Left lung (tissue), 10 donors: Measurements from ENCODE around the gene SRPRB. TPM values are rescaled to one million over a fixed set of nuclear protein-coding genes. Genes with fewer than 3 reads are reported as not detected.

Experiments
- ATAC-seq: fragments of 200-7000 bp; cut with Tn5 transposase; one replicate; pipeline ENCODE4 v1.9.1; 2020; ENCODE audit warnings: moderate library complexity
- DNase-seq, 4 donors: peaks; one replicate each; pipeline ENCODE4 v3.0.0-alpha.2; 2013 to 2020
- H3K27ac ChIP-seq, 2 donors: fragments of 200-600 bp; sonication (generic) in 1 of 2; one replicate each; pipeline versions ENCODE4 v1.5.0 to v1.8.0; 2020 to 2021
- H3K27me3 ChIP-seq, 2 donors: fragments of 200-600 bp; sonication (generic) in 1 of 2; one replicate each; pipeline versions ENCODE4 v1.5.0 to v1.8.0; 2020 to 2021
- H3K36me3 ChIP-seq, 2 donors: fragments of 200-600 bp; sonication (generic) in 1 of 2; one replicate each; pipeline versions ENCODE4 v1.5.0 to v1.8.0; 2020 to 2021
- H3K4me1 ChIP-seq, 2 donors: fragments of 200-600 bp; one replicate each; pipeline ENCODE4 v1.8.0; 2021
- H3K4me3 ChIP-seq, 2 donors: fragments of 200-600 bp; sonication (generic) in 1 of 2; one replicate each; pipeline versions ENCODE4 v1.5.0 to v1.8.0; 2020 to 2021; ENCODE audit warnings: mild to moderate bottlenecking in 1 of 2
- H3K9me3 ChIP-seq, 2 donors: fragments of 200-600 bp; sonication (generic) in 1 of 2; one replicate each; pipeline versions ENCODE4 v1.5.0 to v1.8.0; 2020 to 2021
- intact Hi-C, 2 donors: fragments of 100-400 bp; cut with DNase I; formaldehyde crosslinking; loops; one replicate each; pipeline versions ENCODE4 v1.11.2 to v1.14.2; 2022
- polyA plus RNA-seq, 6 donors: library from polyadenylated mRNA; unstranded; fragments of 120-200 nt; gene quantifications; one replicate each; pipeline ENCODE4 v1.2.1, GENCODE V29; 2013; ENCODE audit not compliant: insufficient read length in 6 of 6
- total RNA-seq, 2 donors: library from RNA; stranded (reverse); fragmentation: NEBNext Ultra II Directional; extraction: Animal tissue kit (Norgen Biotek cat#: 25700); gene quantifications; one replicate each; pipeline ENCODE4 v1.2.1, GENCODE V29; 2021
- TF ChIP-seq, protein P1 (sequence below), 2 donors: fragments of 200-600 bp; sonication (generic) in 1 of 2; IDR thresholded peaks; one replicate each; pipeline versions ENCODE4 v1.5.0 to v1.8.0; 2021; ENCODE audit warnings: antibody characterized with exemption in 2 of 2
- donor health status: DM: no; HTN: yes; CAD: no.
- donor health status: DM: no; HTN: no; CAD: no.

The SRPRB gene
- total and polyA plus RNA-seq, 8 donors: 36.2 to 117 (median 43.9) TPM

DNA sequence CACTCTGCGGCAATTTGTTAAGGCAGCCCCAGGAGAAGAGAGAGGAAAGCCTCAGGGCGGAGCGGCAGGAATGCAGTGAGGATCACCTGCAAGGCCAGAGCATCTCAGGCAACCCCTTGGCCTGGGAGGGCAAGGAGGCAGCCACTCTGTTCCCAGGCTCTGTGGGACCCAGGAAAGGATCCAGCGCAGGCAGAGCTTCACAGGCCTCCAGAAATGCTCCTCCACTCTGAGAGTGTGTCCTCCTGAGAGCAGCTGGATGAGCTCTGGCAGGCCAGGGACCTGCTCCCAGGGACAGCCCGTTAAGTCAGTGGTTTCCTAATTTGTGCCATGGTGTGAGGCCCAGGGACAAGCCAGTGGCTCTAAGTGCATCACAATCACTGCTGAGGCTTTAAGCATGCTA, 54.9 kb downstream of the SRPRB start:
- Histone ChIP-seq H3K4me3 (no peak overlapping the region), H3K4me1 (no peaks in the 10 kb centered on the region), H3K27me3 (no peaks in the 10 kb centered on the region), H3K27ac (no peak overlapping the region), H3K36me3 (no peaks in the 10 kb centered on the region), H3K9me3 (no peaks in the 10 kb centered on the region)
- intact Hi-C loops: no loop called here
- ATAC-seq (no peak), DNase-seq (no peak)
- TF ChIP-seq, protein P1, sequence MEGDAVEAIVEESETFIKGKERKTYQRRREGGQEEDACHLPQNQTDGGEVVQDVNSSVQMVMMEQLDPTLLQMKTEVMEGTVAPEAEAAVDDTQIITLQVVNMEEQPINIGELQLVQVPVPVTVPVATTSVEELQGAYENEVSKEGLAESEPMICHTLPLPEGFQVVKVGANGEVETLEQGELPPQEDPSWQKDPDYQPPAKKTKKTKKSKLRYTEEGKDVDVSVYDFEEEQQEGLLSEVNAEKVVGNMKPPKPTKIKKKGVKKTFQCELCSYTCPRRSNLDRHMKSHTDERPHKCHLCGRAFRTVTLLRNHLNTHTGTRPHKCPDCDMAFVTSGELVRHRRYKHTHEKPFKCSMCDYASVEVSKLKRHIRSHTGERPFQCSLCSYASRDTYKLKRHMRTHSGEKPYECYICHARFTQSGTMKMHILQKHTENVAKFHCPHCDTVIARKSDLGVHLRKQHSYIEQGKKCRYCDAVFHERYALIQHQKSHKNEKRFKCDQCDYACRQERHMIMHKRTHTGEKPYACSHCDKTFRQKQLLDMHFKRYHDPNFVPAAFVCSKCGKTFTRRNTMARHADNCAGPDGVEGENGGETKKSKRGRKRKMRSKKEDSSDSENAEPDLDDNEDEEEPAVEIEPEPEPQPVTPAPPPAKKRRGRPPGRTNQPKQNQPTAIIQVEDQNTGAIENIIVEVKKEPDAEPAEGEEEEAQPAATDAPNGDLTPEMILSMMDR (IDR thresholded peaks at IDR 0.05): no peak

DNA sequence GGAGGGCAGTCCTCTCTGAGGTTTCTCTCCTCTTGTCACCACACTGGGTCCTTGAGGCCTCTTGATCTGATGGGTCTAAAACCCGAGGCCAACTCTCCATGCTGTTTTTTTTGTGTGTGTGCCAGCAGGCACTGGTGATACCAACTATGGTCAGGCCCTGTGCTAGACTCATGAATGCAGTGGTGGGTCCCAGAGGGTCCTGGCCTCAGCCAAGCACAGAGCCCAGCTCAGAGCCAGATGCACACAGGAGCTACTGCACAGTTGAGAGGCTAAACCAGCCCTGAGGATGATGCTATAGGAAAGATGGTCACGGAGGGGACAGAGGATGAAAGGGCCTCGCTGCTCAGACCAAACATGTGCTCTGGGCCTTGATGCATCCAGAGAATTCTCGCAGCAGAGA, 56.5 kb downstream of the SRPRB start:
- ATAC-seq: no peak
- Histone ChIP-seq H3K4me1 (no peaks in the 10 kb centered on the region), H3K4me3 (no peak overlapping the region), H3K9me3 (no peaks in the 10 kb centered on the region), H3K27me3 (no peaks in the 10 kb centered on the region), H3K27ac (no peak overlapping the region), H3K36me3 (no peaks in the 10 kb centered on the region)
- DNase-seq: no peak
- TF ChIP-seq, protein P1 (IDR thresholded peaks at IDR 0.05): no peak
- intact Hi-C loops: no loop called here

DNA sequence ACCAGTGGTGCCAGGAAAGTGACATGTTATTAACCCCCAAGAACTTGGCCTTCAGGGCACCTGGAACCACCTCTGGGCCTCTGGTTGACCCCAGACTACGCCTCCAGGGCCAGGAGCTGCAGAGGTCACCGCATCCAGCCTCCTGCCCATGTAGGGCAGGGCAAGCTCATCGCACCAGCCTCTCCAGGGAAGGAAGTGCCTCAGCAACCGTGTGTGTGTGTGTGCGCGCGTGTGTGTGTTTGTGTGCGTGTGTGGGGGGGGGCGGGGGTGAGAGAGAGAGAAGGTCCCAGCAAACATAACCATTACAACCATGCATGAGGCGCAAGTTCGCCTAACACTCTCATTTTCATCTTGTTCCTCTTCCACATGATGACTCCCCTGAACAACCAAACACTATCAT, 58.3 kb downstream of the SRPRB start:
- H3K27me3 ChIP-seq: no peaks in the 10 kb centered on the region
- H3K4me3 ChIP-seq: no peak overlapping the region
- DNase-seq: no peak
- no peaks in the 10 kb centered on the region for H3K4me1 ChIP-seq
- no peak for ATAC-seq
- H3K27ac ChIP-seq: no peak overlapping the region
- intact Hi-C loops: no loop called here
- TF ChIP-seq, protein P1 (IDR thresholded peaks at IDR 0.05): no peak
- no peaks in the 10 kb centered on the region for H3K36me3 ChIP-seq
- H3K9me3 ChIP-seq: no peaks in the 10 kb centered on the region

DNA sequence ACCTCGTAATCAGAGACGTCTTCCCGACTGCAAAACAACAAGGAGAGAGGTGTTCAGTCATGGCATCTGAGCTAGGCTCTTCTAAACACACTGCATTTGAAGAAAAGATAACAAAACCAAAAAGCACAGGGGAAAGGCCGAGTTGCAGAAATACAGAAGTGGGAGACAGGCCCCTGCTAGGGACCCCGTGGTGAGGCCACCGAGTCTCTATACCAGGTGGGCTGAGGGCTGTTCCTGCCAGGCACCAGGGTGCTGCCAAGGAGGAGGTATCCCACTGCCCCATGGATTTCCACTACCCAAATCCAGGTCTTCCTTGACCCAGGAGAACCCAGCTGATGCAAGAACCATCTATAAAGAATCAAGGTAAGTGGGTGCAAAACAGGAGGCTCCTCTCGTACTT, 59.0 kb downstream of the SRPRB start:
- intact Hi-C loops: no loop called here
- DNase-seq: no peak

DNA sequence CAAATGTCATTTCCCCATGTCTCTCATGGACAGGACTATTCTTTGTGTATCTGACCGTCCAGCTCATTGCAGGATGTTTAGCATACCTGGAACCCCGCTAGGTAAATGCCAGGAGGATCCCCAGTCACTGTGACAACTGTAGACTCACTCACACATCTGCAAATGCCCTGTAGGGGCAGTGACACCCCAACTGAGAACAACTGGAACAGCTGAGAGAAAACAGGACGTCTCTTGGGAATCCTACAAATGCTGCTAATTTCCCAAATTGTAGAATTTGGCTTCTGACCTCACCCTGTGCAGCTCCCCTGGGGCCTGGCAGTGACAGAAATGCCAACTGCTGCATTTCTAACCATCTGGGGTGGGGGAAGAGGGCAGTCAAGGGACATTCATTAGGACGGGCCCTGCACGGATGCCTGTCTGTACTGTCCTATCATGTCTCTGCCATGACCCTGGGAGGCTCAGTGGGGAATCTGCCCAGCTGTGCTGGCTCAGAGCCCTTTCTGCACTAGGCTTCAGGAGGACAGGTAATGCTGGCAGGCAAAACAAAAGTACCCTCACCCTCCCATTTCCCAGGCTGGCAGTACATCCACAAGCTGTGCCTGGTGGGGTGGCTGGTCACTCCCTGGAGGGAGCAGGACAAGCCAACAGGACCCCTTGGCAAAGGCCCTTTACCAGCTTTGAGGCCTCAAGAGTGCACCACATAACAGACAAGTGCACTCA, 59.7 kb downstream of the SRPRB start:
- no peak for ATAC-seq
- Histone ChIP-seq H3K36me3 (no peaks in the 10 kb centered on the region), H3K27ac (no peak overlapping the region), H3K4me1 (no peaks in the 10 kb centered on the region), H3K4me3 (no peak overlapping the region), H3K27me3 (no peaks in the 10 kb centered on the region), H3K9me3 (no peaks in the 10 kb centered on the region)
- DNase-seq: no peak
- intact Hi-C loops: no loop called here
- TF ChIP-seq, protein P1 (IDR thresholded peaks at IDR 0.05): no peak

More for the DNA sequence above, 59.0 kb downstream of the SRPRB start:
- Histone ChIP-seq H3K27ac (no peak overlapping the region), H3K27me3 (no peaks in the 10 kb centered on the region), H3K36me3 (no peaks in the 10 kb centered on the region), H3K9me3 (no peaks in the 10 kb centered on the region), H3K4me1 (no peaks in the 10 kb centered on the region), H3K4me3 (no peak overlapping the region)
- TF ChIP-seq, protein P1 (IDR thresholded peaks at IDR 0.05): no peak
- no peak for ATAC-seq
